SK-N-SH treated with all-trans-retinoic acid at 6 μM for 48 hours (cell line): ENCODE results near the gene SFI1.

Experiments
- ARNTL ChIP-seq: fragments of 450-650 bp; formaldehyde crosslinking; IDR thresholded peaks from 2 replicates; pipeline ENCODE4 v1.5.0; 2020; ENCODE audit warnings: low read depth, mild to moderate bottlenecking, moderate library complexity, borderline replicate concordance
- BACH2 ChIP-seq: fragments of 250-450 bp; sonication (Bioruptor Pico); IDR thresholded peaks from 2 replicates; pipeline ENCODE4 v1.9.0; 2021; ENCODE audit warnings: mild to moderate bottlenecking, borderline replicate concordance
- ISL1 ChIP-seq: fragments of 250-450 bp; sonication (Bioruptor Pico); IDR thresholded peaks from 2 replicates; pipeline ENCODE4 v2.1.2; 2022; ENCODE audit warnings: mild to moderate bottlenecking, moderate library complexity
- PPARA ChIP-seq: fragments of 250-450 bp; sonication (Bioruptor Pico); IDR thresholded peaks from 2 replicates; pipeline ENCODE4 v1.5.0; 2020; ENCODE audit warnings: mild to moderate bottlenecking, borderline replicate concordance
- RARB ChIP-seq: fragments of 250-450 bp; sonication (Bioruptor Pico); IDR thresholded peaks from 2 replicates; pipeline ENCODE4 v1.8.0; 2021; ENCODE audit warnings: mild to moderate bottlenecking, moderate library complexity
- TCF4 ChIP-seq: fragments of 250-450 bp; sonication (Bioruptor Pico); IDR thresholded peaks from 2 replicates; pipeline ENCODE4 v1.8.0; 2021; ENCODE audit warnings: mild to moderate bottlenecking, moderate library complexity, borderline replicate concordance
- TOX ChIP-seq: fragments of 250-450 bp; sonication (Bioruptor Pico); IDR thresholded peaks from 2 replicates; pipeline ENCODE4 v1.8.0; 2021; ENCODE audit warnings: mild to moderate bottlenecking, moderate library complexity, borderline replicate concordance
- ZFP3 ChIP-seq: fragments of 250-450 bp; sonication (Bioruptor Pico); IDR thresholded peaks from 2 replicates; pipeline ENCODE4 v1.5.0; 2020; ENCODE audit warnings: mild to moderate bottlenecking, moderate library complexity
- ZNF70 ChIP-seq: fragments of 450-650 bp; formaldehyde crosslinking; IDR thresholded peaks from 2 replicates; pipeline ENCODE4 v1.5.0; 2020; ENCODE audit warnings: mild to moderate bottlenecking, moderate library complexity
- ZNF8 ChIP-seq: fragments of 450-650 bp; formaldehyde crosslinking; IDR thresholded peaks from 2 replicates; pipeline ENCODE4 v1.5.0; 2020; ENCODE audit warnings: mild to moderate bottlenecking, moderate library complexity
- TF ChIP-seq, protein P1 (sequence below): fragments of 250-450 bp; sonication (Bioruptor Pico); IDR thresholded peaks from 2 replicates; pipeline ENCODE4 v1.8.0; 2020; ENCODE audit warnings: mild to moderate bottlenecking, moderate library complexity, borderline replicate concordance
- TF ChIP-seq, protein P2 (sequence below): fragments of 250-450 bp; sonication (Bioruptor Pico); IDR thresholded peaks from 2 replicates; pipeline ENCODE4 v1.5.1; 2020; ENCODE audit warnings: low read depth, mild to moderate bottlenecking, moderate library complexity
- TF ChIP-seq, protein P3 (sequence below): fragments of 250-450 bp; sonication (Bioruptor Pico); IDR thresholded peaks from 2 replicates; pipeline ENCODE4 v1.5.0; 2020; ENCODE audit warnings: mild to moderate bottlenecking, moderate library complexity

DNA sequence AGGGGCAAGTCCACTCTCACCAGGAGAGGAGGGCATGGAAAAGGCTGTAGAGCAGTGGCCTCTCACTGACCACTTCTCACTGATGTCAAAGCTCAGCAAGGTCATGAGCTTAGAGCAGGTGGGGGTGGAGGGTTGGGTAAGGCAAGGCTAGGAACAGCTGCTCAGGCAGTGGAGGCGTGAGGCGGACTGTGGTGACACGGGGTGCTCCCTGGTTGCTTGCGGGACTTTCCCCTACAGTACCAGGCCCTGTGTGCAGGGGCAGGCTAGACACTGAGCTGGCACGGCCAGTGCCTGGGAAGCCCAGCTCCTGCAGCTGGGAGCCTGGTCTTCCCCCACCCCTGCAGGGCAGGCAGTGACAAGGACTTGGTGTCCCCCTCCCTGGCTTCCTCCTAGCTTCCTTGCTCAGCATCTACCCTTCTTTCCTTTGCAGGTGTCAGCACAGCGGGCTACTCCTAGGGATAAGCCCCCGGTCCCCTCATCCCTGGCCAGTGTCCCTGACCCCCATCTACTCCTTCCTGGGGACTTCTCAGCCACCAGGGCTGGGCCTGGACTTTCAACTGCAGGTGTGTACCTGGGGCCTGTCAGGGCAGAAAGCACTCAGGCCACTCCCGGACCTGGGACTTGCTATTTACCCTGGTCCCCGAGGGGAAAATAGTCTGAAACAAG is 120.1 kb downstream of the SFI1 start:
- TF ChIP-seq, protein P1, sequence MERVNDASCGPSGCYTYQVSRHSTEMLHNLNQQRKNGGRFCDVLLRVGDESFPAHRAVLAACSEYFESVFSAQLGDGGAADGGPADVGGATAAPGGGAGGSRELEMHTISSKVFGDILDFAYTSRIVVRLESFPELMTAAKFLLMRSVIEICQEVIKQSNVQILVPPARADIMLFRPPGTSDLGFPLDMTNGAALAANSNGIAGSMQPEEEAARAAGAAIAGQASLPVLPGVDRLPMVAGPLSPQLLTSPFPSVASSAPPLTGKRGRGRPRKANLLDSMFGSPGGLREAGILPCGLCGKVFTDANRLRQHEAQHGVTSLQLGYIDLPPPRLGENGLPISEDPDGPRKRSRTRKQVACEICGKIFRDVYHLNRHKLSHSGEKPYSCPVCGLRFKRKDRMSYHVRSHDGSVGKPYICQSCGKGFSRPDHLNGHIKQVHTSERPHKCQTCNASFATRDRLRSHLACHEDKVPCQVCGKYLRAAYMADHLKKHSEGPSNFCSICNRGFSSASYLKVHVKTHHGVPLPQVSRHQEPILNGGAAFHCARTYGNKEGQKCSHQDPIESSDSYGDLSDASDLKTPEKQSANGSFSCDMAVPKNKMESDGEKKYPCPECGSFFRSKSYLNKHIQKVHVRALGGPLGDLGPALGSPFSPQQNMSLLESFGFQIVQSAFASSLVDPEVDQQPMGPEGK (CRISPR knock-in tag), result no peak
- TF ChIP-seq ZFP3 (CRISPR knock-in tag), result no peak
- TF ChIP-seq BACH2 (CRISPR knock-in tag), result no peak
- TF ChIP-seq, protein P2, sequence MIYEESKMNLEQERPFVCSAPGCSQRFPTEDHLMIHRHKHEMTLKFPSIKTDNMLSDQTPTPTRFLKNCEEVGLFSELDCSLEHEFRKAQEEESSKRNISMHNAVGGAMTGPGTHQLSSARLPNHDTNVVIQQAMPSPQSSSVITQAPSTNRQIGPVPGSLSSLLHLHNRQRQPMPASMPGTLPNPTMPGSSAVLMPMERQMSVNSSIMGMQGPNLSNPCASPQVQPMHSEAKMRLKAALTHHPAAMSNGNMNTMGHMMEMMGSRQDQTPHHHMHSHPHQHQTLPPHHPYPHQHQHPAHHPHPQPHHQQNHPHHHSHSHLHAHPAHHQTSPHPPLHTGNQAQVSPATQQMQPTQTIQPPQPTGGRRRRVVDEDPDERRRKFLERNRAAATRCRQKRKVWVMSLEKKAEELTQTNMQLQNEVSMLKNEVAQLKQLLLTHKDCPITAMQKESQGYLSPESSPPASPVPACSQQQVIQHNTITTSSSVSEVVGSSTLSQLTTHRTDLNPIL, result no peak
- no peak for TF ChIP-seq ZNF8 (CRISPR knock-in tag)
- TF ChIP-seq, protein P3, sequence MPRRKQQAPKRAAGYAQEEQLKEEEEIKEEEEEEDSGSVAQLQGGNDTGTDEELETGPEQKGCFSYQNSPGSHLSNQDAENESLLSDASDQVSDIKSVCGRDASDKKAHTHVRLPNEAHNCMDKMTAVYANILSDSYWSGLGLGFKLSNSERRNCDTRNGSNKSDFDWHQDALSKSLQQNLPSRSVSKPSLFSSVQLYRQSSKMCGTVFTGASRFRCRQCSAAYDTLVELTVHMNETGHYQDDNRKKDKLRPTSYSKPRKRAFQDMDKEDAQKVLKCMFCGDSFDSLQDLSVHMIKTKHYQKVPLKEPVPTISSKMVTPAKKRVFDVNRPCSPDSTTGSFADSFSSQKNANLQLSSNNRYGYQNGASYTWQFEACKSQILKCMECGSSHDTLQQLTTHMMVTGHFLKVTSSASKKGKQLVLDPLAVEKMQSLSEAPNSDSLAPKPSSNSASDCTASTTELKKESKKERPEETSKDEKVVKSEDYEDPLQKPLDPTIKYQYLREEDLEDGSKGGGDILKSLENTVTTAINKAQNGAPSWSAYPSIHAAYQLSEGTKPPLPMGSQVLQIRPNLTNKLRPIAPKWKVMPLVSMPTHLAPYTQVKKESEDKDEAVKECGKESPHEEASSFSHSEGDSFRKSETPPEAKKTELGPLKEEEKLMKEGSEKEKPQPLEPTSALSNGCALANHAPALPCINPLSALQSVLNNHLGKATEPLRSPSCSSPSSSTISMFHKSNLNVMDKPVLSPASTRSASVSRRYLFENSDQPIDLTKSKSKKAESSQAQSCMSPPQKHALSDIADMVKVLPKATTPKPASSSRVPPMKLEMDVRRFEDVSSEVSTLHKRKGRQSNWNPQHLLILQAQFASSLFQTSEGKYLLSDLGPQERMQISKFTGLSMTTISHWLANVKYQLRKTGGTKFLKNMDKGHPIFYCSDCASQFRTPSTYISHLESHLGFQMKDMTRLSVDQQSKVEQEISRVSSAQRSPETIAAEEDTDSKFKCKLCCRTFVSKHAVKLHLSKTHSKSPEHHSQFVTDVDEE (CRISPR knock-in tag), result no peak
- no peak for TF ChIP-seq ZNF70 (CRISPR knock-in tag)
- TF ChIP-seq RARB (CRISPR knock-in tag), result no peak
- TF ChIP-seq TOX, result no peak
- no peak for TF ChIP-seq ISL1 (CRISPR knock-in tag)
- TF ChIP-seq ARNTL (CRISPR knock-in tag), result no peak
- no peak for TF ChIP-seq TCF4 (CRISPR knock-in tag)
- no peak for TF ChIP-seq PPARA (CRISPR knock-in tag)
